Measurements from ENCODE around the gene ERICH4. TPM values are rescaled to one million over a fixed set of nuclear protein-coding genes. Genes with fewer than 3 reads are reported as not detected.

Gene ERICH4
- total and polyA plus RNA-seq, 2 experiments from 2014 or later: not detected

- TF ChIP-seq REST (IDR thresholded peaks at IDR 0.05; ENCODE audit: unreplicated experiment): no peak
- TF ChIP-seq STAT1 (IDR thresholded peaks at IDR 0.05; ENCODE audit: unreplicated experiment): no peak
- no peak for TF ChIP-seq ZNF114 (CRISPR knock-in tag; IDR thresholded peaks at IDR 0.05)
- TF ChIP-seq ZNF462 (CRISPR knock-in tag; IDR thresholded peaks at IDR 0.05): no peak
Observed at GRCh38 chr19:41430922-41431321, 12.0 kb upstream of the ERICH4 start (continued).

All from GM23338 (cell line).